GM19025 (cell line): ENCODE measurements around the gene MPPED1.

Source experiments
- ATAC-seq: cut with Tn5 transposase; IDR thresholded peaks from one replicate; pipeline ENCODE4 v1.9.1; 2021; ENCODE audit warnings: mild to moderate bottlenecking, low read depth, moderate library complexity; ENCODE audit not compliant: unreplicated experiment

MPPED1 gene

GRCh38 chr22:43409800-43410199 is 2.0 kb upstream of the MPPED1 start:
- no peak for ATAC-seq

- no peak for ATAC-seq
These were observed 560 bp upstream of the MPPED1 start for GRCh38 chr22:43411040-43411868.

GRCh38 chr22:43412808-43413795 is 1.3 kb downstream of the MPPED1 start:
- no peak for ATAC-seq

- no peak for ATAC-seq
These were observed 2.0 kb downstream of the MPPED1 start for GRCh38 chr22:43413826-43414225.

DNA sequence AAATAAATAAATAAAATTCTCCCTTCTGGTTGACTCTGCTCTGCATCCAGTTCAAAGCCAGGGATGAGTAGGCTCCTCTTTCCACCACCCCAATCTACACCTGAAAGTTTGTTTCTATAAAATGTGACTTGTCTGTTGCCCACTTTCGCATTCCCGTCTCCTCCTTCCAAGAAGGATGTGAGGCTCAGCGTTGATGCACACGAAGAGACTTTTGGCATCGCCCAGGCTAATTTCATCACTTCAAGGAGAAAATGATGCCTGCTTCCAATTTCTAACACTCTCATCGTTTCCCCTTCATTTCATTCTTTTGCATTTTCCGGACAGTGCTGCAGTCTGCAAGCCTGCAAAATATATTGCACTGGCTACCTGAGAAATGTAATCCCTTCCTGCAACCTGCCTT is 3.9 kb downstream of the MPPED1 start:
- ATAC-seq: no peak

GRCh38 chr22:43417555-43417954 is 5.7 kb downstream of the MPPED1 start:
- no peak for ATAC-seq

- no peak for ATAC-seq
These were observed 6.4 kb downstream of the MPPED1 start for GRCh38 chr22:43418079-43418825.

DNA sequence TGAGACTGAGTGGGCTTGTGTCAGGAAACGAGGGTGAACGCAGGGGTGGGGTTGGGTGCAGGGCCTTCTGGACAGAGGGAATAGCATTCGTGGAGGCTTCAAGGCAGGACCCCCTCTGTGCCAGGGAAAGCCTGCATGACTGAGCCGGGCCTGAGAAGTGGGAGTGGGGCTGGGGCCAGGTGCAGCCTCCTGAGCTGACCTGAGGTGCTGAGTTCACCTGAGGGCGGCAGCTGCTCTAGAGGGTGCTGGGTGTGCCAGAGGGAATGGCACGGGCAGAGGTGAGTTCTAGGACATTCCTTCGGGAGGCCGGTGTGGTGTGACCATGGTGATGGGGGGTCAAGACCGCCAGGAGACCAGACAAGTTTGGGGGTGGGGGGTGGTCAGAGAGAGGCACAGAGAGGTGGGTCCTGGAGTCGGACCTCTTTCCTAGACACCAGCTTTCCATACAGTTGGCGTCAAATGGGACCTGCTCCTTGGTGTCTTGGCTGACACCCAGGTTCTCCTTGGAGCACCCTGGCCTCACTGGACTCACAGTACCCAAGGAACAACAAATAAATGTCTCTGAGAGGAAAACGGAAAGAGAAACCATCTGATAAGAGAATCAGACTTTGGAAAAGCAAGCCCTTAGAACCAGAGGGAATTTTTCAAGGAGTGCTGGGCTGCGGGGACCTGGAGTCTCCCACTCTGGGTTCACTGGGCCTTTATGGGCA is 7.7 kb downstream of the MPPED1 start:
- ATAC-seq: no peak

- no peak for ATAC-seq
These were observed 9.3 kb downstream of the MPPED1 start for GRCh38 chr22:43421046-43421665.

DNA sequence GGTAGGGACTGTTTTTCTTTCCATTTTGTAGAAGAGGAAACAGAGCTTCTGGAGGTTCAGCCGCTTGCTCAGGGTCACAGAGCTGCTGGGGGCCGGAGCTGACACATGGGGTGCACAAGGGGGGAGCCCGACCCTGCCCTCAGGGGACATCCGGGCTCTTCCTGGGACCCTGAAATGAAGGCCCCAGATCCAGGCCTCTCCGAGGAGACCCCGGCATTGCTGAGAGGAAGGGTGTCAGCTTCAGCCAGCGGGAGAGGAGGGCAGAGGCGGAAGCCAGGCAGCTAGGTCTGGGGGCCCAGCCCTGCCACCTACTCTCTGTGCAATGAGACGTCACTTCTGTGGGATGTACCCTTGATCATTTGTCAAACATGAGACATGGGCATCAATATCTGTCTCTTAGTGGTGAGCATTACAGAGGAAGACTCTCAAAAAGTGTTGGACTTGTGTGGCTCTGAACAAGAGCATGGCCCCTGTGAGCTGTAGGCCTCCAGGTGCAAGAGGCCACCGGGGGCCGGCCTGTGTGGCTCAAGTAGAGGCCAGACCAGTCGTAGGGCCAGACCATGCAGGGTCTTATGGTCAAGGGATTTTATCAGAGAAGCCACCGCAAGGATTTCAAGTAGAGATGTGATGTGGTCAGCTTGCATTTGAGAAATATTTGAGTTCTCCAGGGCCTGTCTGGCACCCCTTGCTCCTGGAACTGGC is 10.3 kb downstream of the MPPED1 start:
- no peak for ATAC-seq

DNA sequence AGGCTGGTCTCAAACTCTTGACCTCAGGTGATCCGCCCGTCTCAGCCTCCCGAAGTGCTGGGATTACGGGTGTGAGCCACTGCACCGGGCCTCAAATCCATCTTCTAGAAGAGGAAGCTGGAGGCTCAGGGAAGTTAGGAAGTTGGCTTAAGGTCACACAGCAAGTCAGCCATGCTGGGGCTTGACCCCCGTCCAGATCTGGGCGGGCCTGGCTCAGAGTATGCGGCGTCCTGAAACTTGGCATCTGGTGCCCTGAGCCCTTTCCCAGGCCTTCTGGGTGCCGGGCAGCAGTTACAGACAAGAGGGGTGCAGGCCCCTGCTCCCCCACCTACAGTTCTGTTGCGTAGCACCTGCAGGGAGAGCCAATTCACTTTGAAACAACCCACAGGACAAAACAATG is 11.2 kb downstream of the MPPED1 start:
- ATAC-seq: no peak

GRCh38 chr22:43424201-43424600 is 12.4 kb downstream of the MPPED1 start:
- ATAC-seq: no peak

DNA sequence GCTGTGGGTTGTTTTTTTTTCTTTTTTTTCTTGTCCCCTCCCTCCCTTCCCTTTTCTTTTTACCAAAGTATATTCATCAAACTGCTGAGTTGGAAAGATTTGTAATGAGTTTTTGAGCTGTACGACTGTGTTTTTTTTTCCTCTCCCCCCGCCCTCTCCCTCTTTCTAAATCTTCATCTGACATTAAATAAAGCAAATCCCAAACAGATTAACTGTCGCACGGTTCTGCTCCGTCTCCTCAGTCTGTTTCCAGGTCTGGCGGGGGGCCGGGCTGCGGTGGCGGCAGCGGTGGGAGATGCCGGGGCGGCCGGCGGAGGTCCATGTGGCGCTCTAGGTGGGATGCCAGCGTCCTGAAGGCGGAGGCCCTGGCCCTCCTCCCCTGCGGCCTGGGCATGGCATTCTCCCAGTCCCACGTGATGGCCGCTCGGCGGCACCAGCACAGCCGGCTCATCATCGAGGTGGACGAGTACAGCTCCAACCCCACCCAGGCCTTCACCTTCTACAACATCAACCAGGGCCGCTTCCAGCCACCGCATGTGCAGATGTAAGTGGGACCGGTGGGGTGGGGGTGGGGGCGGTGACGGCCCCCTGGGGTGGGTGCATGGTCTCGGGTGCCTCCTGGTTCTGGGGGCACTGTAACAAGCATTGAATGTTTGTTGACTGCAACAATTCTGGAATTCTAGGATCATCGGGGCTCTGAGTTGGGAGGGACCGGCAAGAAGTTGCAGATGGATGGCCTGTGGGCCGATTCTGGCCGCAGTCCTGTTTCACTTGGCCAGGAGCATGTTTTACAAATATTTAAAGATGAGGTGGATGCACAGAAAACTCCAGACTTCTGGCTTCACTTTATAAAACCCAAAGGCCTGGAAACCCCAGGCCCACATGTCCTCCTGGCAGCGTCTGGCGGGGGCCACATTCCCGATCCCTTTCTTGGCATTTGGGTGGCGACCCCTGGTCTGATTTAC is 13.1 kb downstream of the MPPED1 start:
- ATAC-seq: no peak

- no peak for ATAC-seq
These were observed 14.4 kb downstream of the MPPED1 start for GRCh38 chr22:43425976-43426785.

DNA sequence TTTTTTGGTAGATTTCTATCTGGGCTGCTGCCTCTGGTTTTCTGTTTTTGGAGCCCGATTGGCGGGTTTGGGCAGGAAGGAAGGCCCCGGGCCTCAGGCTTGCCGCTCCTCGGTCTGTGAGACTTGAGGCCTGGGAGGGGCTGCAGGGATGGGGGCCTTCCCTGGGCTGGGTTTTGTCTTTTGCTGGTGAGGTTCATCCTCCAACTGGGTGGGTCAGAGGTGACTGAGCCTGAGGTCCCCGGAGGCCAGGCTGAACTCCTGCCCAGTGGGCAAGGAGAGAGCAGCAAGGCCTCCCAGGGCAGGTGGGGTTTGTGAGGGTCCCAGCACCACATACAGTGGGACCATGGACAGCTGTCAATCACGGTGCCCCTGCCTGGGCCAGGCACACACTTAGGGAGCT is 15.0 kb downstream of the MPPED1 start:
- ATAC-seq: no peak

- no peak for ATAC-seq
These were observed 15.6 kb downstream of the MPPED1 start for GRCh38 chr22:43427296-43428004.
